NCI-H748 treated with DMSO at 0.1 percent for 48 hours (cell line): ENCODE data around the gene NKAPL.

Experiments
- DNase-seq: peaks from one replicate; lab custom pipeline; 2025; lab: John Stamatoyannopoulos, UW

Gene NKAPL

DNA sequence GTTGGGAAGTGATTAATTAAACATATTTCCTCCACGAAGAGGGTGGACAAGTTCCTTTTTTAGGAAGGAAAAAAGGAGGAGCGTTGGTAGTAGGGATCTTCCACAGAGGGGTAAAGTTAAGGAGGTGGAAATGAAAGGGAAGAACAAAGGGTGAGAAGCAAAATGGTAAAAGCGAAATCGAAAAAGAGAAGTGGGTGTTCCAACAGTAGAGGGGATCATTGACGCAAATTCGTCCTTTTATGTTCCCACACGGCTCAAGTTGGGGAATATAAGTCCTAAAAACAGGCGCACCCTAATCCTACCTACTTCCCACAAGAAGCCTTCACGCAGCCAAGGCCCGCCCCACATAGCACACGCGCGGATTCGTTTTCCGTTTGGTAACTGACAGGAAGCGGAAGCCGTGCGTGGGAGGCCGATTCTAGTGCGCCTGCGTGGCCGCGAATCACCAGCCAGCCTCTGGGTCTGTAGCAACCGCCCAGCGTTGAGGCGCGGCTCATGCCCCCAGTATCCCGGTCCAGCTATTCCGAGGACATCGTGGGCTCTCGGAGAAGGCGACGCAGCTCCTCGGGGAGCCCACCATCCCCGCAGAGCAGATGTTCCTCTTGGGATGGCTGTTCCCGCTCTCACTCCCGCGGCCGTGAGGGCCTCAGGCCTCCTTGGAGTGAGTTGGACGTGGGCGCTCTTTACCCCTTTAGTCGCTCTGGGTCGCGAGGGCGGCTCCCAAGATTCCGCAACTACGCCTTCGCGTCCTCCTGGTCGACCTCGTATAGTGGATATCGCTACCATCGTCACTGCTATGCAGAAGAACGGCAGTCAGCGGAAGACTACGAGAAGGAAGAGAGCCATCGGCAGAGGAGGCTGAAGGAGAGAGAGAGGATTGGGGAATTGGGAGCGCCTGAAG lies at the start of gene NKAPL:
Gene NKAPL (plus strand): TSS at position 421 of the 901 bp plus-strand sequence. CDS start 75 bp downstream, at position 496.
- DNase-seq, result no peak

DNA sequence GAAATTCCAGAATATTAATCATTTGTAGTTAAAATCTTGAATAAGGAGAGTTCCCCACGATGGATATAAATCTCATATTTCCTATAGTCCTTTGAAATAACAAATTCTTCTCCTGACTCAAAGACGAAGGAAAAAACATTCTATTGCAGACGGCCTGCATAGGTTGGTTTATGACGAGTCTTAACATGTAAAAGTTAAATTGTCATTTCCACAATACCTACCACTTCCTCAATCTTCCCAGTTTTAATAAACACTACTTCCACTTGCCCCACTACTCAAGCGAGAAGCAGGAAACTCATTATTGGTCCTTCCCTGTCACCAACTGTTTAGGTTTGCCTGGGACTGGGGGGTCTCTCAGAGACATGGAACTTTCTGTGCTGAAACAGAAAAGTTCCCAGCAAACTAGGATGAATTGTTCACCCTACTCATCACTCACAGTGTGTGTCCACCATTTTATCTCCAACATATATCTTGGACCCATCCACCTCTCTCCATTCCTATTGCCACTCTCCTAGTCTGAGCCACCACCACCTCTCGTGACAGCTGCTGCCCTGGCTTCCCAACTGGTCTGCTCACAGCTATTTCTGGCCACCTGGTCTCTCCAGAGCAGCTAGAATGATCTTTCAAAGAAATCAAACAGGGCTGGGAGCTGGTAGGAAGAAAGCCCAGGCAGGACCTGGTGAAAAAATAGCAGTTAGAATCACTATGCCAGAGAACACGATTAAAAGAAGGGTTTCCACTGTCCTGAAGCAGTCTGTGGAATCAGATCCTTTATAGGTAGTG lies 49.2 kb upstream of the NKAPL start:
- DNase-seq, result no peak

- no peak for DNase-seq
Observed at GRCh38 chr6:28211840-28212509, 47.1 kb upstream of the NKAPL start.

GRCh38 chr6:28212510-28213212 lies 46.4 kb upstream of the NKAPL start:
- DNase-seq, result peak; percentile 69

DNA sequence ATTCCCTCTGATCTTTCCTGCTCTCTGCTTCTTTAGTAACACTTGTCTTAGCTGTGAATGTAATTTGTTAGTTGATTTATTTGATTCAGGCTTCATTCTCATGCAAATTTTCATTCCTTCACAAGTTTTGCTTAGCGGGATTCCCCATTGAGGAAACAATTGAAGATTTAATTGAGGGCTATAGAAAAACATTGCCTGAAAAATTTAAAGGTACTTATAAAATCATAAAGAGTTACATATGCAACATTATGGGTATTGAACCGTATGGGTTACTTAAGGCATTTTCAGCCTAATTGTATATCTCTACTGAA lies 45.9 kb upstream of the NKAPL start:
- DNase-seq, result no peak

GRCh38 chr6:28215425-28215824 lies 43.7 kb upstream of the NKAPL start:
- no peak for DNase-seq

- no peak for DNase-seq
Observed at GRCh38 chr6:28217890-28218289, 41.2 kb upstream of the NKAPL start.

DNA sequence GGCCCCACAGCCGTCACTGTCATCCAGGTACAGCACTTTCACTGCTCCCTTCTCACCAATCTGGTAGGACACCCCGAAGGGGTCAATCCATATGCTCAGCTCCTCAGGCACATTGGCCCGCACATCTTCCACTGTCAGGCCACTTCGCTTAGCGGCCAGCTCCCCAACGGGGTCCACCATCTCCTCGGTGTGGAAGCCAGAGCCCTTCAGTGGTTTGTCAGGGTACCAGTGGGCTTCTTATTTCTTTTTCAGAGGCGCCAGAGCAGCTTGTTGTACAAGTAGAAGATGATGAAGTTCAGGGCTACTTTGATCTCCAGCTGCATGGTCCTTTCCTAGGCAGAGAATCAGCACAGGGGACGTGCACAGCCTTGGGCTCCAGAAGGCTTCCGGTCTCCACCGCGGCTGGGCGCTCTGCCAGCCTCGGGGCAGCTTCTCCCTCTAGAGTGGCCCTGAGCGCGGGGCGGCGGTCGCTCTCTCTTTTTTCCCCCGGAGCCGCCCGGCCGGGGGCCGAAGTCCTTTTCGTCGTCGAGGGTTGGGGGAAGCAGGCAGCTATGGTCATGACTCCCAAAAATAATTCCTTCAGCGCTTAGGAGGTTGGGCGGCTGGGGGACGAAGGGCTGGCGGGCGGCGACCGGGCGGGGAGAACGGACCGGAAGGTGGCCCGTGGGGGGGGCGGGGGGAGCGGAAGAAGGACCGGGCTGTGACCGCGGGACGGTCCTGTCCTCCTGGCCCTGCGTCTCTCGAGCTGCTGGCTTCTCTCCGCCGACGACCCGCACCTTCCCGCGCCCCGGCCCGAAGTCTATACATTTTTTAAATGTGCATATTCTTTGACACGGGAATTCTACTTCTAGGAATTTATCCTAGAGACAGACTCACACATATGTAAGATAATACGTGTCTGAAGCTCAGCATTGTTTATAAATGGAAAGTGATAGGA lies 40.5 kb upstream of the NKAPL start:
- peak; percentile 78 for DNase-seq

- no peak for DNase-seq
Observed at GRCh38 chr6:28220257-28221133, 38.6 kb upstream of the NKAPL start.

GRCh38 chr6:28224131-28225055 lies 34.7 kb upstream of the NKAPL start:
- no peak for DNase-seq

- peak; percentile 93 for DNase-seq
Observed at GRCh38 chr6:28225056-28225834, 33.9 kb upstream of the NKAPL start, which contains the start of gene ZSCAN9. Gene ZSCAN9 (plus strand): TSS chr6:28225275. CDS start chr6:28227085, 1,810 bp downstream.

- DNase-seq, result no peak
Observed at GRCh38 chr6:28226460-28226859, 32.6 kb upstream of the NKAPL start.

DNA sequence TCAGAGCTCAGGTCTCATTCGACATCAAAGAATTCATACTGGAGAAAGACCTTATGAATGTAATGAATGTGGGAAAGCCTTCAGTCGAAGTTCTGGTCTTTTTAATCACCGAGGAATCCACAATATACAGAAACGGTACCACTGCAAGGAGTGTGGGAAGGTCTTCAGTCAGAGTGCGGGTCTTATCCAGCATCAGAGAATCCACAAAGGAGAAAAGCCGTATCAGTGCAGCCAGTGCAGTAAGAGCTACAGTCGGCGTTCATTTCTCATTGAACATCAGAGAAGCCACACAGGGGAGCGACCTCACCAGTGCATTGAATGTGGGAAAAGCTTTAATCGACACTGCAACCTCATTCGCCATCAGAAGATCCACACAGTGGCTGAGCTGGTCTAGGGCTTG lies 26.3 kb upstream of the NKAPL start:
- DNase-seq, result no peak

DNA sequence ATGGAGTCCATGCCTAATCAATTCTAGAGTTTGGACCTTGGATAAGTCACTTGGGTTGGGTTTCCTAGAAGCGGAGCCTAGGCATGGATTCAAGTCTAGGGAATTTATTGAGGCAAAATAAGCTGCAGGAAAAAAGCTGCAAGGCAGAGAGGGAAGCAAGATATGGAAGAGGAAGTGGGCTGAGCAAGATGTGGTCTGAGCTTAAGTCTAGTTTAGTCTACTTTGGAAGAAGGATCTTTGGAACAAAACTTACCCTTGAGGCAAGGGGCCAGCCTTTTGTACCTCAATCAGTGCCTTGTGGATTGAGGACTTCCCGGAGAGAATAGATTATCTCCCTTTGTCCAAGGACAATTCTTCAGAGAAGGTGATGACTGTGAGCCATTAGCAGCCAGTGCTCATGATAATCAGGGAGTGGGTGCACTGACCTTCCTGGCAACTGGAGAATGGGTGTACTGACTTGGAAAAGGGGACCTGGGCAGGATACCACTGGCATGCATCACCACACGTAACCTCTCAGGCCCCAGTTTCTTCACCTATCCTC lies 23.1 kb upstream of the NKAPL start:
- no peak for DNase-seq

GRCh38 chr6:28239636-28240035 lies 19.5 kb upstream of the NKAPL start:
- no peak for DNase-seq

DNA sequence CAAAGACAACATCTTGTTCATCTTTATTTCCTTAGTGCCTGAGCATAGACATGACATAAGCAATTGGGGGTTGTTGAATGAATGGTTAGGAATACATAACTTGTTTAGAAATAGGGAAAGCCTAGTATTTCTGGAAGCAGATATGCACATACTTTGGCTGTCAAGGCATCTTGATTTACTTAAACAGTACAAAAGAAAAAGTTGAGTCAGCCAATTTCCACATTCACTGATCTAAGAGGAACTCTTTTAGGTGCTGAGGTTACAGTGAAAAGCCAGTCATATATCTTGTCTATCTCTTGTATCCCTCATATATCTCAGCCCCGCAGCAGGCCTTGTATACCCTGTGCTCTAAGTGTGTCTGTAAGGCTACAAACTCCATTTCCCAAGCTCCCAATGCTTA lies 18.6 kb upstream of the NKAPL start:
- no peak for DNase-seq

GRCh38 chr6:28243946-28244345 lies 15.2 kb upstream of the NKAPL start:
- DNase-seq, result no peak
